ENCODE results near the gene TREH. TPM values are rescaled to one million over a fixed set of nuclear protein-coding genes. Genes with fewer than 3 reads are reported as not detected.

Gene TREH
- total and polyA plus RNA-seq, 2 experiments from 2014 or later: 0.42 TPM; not detected in 1

GRCh38 chr11:118696673-118697226 is 17.3 kb upstream of the TREH start:
- no peaks in the 10 kb centered on the region for H3K27me3 ChIP-seq
- H3K36me3 ChIP-seq: no peaks in the 10 kb centered on the region
- no peak overlapping the region for H3K4me3 ChIP-seq
- no peak for TF ChIP-seq CTCF (IDR thresholded peaks at IDR 0.05; ENCODE audit: low read depth, low read length)
- H3K4me1 ChIP-seq (ENCODE audit: low read depth): no peaks in the 10 kb centered on the region
- H3K9me3 ChIP-seq (ENCODE audit: low read depth): no peaks in the 10 kb centered on the region
- peak in 1 of 2 donors; percentile 30 for DNase-seq (ENCODE audit: low read depth in 1 of 2, low spot score in 1 of 2)
- no peak overlapping the region for H3K27ac ChIP-seq

- Histone ChIP-seq H3K4me1 (ENCODE audit: low read depth) (no peaks in the 10 kb centered on the region), H3K4me3 (no peak overlapping the region), H3K27me3 (no peaks in the 10 kb centered on the region), H3K9me3 (ENCODE audit: low read depth) (no peaks in the 10 kb centered on the region), H3K27ac (no peak overlapping the region), H3K36me3 (no peaks in the 10 kb centered on the region)
- DNase-seq (ENCODE audit: low read depth in 1 of 2, low spot score in 1 of 2): no peak
- TF ChIP-seq CTCF (IDR thresholded peaks at IDR 0.05; ENCODE audit: low read depth, low read length): no peak
Measured at GRCh38 chr11:118694771-118695170, 15.3 kb upstream of the TREH start.

- no peaks in the 10 kb centered on the region for H3K36me3 ChIP-seq
- H3K27me3 ChIP-seq: no peaks in the 10 kb centered on the region
- no peaks in the 10 kb centered on the region for H3K4me1 ChIP-seq (ENCODE audit: low read depth)
- no peak overlapping the region for H3K4me3 ChIP-seq
- no peak for TF ChIP-seq CTCF (IDR thresholded peaks at IDR 0.05; ENCODE audit: low read depth, low read length)
- H3K9me3 ChIP-seq (ENCODE audit: low read depth): no peaks in the 10 kb centered on the region
- H3K27ac ChIP-seq: no peak overlapping the region
- no peak for DNase-seq (ENCODE audit: low read depth in 1 of 2, low spot score in 1 of 2)
Measured at GRCh38 chr11:118694185-118694584, 14.7 kb upstream of the TREH start.

- no peaks in the 10 kb centered on the region for H3K9me3 ChIP-seq (ENCODE audit: low read depth)
- TF ChIP-seq CTCF (IDR thresholded peaks at IDR 0.05; ENCODE audit: low read depth, low read length): no peak
- H3K36me3 ChIP-seq: no peaks in the 10 kb centered on the region
- H3K4me3 ChIP-seq: no peak overlapping the region
- no peak overlapping the region for H3K27ac ChIP-seq
- no peaks in the 10 kb centered on the region for H3K27me3 ChIP-seq
- peak in 1 of 2 donors; percentile 50 for DNase-seq (ENCODE audit: low read depth in 1 of 2, low spot score in 1 of 2)
- no peaks in the 10 kb centered on the region for H3K4me1 ChIP-seq (ENCODE audit: low read depth)
Measured at GRCh38 chr11:118691926-118692830, 12.7 kb upstream of the TREH start.

- H3K27ac ChIP-seq: no peak overlapping the region
- H3K4me3 ChIP-seq: no peak overlapping the region
- no peaks in the 10 kb centered on the region for H3K27me3 ChIP-seq
- no peak for DNase-seq (ENCODE audit: low read depth in 1 of 2, low spot score in 1 of 2)
- H3K9me3 ChIP-seq (ENCODE audit: low read depth): no peaks in the 10 kb centered on the region
- H3K4me1 ChIP-seq (ENCODE audit: low read depth): no peaks in the 10 kb centered on the region
- TF ChIP-seq CTCF (IDR thresholded peaks at IDR 0.05; ENCODE audit: low read depth, low read length): no peak
- no peaks in the 10 kb centered on the region for H3K36me3 ChIP-seq
Measured at GRCh38 chr11:118690553-118691304, 11.3 kb upstream of the TREH start.

All from cardiac muscle cell (in vitro differentiated cells and primary cell).